ENCODE measurements around the gene DNAH17. TPM values are rescaled to one million over a fixed set of nuclear protein-coding genes. Genes with fewer than 3 reads are reported as not detected.

DNAH17 gene
- total and polyA plus RNA-seq, 2 of the 8 experiments (the other 6 are each of a cell fraction or from before 2014, with no cell fraction given), result 0.14 to 0.67 TPM

DNA sequence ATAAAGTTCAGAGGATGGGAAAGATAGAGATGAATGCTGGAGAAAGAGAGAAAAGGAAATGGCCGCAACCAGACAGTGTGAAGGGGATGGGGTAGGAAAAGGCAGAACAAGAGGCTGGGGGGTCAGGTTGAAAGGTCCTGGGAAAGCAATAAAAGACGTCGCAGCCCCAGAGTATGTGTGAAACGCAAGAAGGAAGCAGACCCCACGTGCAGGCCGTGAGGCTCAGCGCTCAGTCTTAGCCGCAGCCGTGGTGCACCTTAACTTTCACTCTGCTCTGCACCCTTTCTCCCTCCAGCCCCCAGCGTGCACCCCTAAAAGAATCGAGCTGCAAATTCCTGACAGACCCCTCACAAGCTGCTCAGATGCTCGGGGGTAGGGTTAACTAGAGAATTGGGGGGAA is 1.9 kb downstream of the DNAH17 start:
- H3K4ac ChIP-seq (replicated peaks; ENCODE audit: insufficient read length, low read depth, low read length), result no peak overlapping the region
- H2AK5ac ChIP-seq (ENCODE audit: low read depth, low read length), result no peak overlapping the region
- no peaks in the 10 kb centered on the region for H3K36me3 ChIP-seq (ENCODE audit: control insufficient read depth in 2 of 4, insufficient read depth in 4 of 4, low read length in 3 of 4)
- H3K4me3 ChIP-seq (ENCODE audit: extremely low read depth in 1 of 4, insufficient read depth in 2 of 4, low read depth in 3 of 4, low read length in 4 of 4), result no peak overlapping the region
- POLR2A ChIA-PET (ENCODE audit: partially characterized antibody), result no interaction called here
- no peak overlapping the region for H3K4me2 ChIP-seq (ENCODE audit: insufficient read depth in 1 of 2, low read depth in 2 of 2, low read length in 2 of 2)
- H3K56ac ChIP-seq (replicated peaks; ENCODE audit: insufficient read length, low read depth, low read length), result no peak overlapping the region
- H3K27ac ChIP-seq (ENCODE audit: low read depth, low read length), result no peak overlapping the region
- 0 out of 2 replicates have a peak overlapping the region, but pooled peaks have one; percentile 58 for H2AFZ ChIP-seq (ENCODE audit: low read length)
- H3K23me2 ChIP-seq (ENCODE audit: low read depth, low read length), result 0 out of 2 replicates have a peak, but pooled peaks cover 3% of the 10 kb centered on the region
- 72% methylated on average over 12 of the region's 12 CpGs; no CpG with 5 or more reads in 1 of the 2 experiments for WGBS, 2 experiments (ENCODE audit: extremely low coverage in 1 of 2, insufficient coverage in 1 of 2, insufficient read length in 1 of 2, insufficient replicate concordance in 2 of 2, low coverage in 1 of 2, low lambda C conversion rate in 2 of 2, missing lambda C conversion rate in 1 of 2)
- no peak overlapping the region for H4K5ac ChIP-seq (ENCODE audit: insufficient read length, low read depth, low read length)
- H2BK15ac ChIP-seq (ENCODE audit: low read length), result no peak overlapping the region
- no peak overlapping the region for H3K9ac ChIP-seq (replicated peaks in 1 of 4; ENCODE audit: extremely low read depth in 1 of 4, low read depth in 3 of 4, low read length in 3 of 4)
- peaks cover 0 to 6% (median 4%) of the 10 kb centered on the region in 4 experiments; a peak in 4 of 7 replicates for H3K4me1 ChIP-seq (replicated peaks in 1 of 4; ENCODE audit: control insufficient read depth in 3 of 4, insufficient read depth in 4 of 4, low read length in 3 of 4)
- no peak overlapping the region for H2BK5ac ChIP-seq (ENCODE audit: low read depth, low read length)
- no peak overlapping the region for H4K91ac ChIP-seq (replicated peaks; ENCODE audit: insufficient read length, low read length)
- DNase-seq (ENCODE audit: low read depth in 1 of 2, low spot score in 2 of 2) (no peak), FAIRE-seq (no peak)
- H3K79me2 ChIP-seq (ENCODE audit: control insufficient read depth in 1 of 2, insufficient read depth in 2 of 2, low read length in 2 of 2), result no peaks in the 10 kb centered on the region
- H3K79me1 ChIP-seq (ENCODE audit: low read depth, low read length), result no peaks in the 10 kb centered on the region
- no peak for TF ChIP-seq NANOG (IDR thresholded peaks at IDR 0.05; ENCODE audit: insufficient read depth, low read depth, low read length, poor library complexity, severe bottlenecking)
- no peak for TF ChIP-seq GABPA (IDR thresholded peaks at IDR 0.05; ENCODE audit: borderline replicate concordance, insufficient read depth, low read length)
- TF ChIP-seq, protein P1, sequence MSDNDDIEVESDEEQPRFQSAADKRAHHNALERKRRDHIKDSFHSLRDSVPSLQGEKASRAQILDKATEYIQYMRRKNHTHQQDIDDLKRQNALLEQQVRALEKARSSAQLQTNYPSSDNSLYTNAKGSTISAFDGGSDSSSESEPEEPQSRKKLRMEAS (IDR thresholded peaks at IDR 0.05), result peak; percentile 56; the same call in 1 of the 2 replicates
- TF ChIP-seq E2F6 (IDR thresholded peaks at IDR 0.05), result peak; percentile 53; the same call in 1 of the 2 replicates
- no peak overlapping the region for H2BK120ac ChIP-seq (replicated peaks; ENCODE audit: low read depth, low read length)
- H4K20me1 ChIP-seq (replicated peaks in 1 of 2; ENCODE audit: control insufficient read depth in 1 of 2, insufficient read depth in 2 of 2, low read length in 2 of 2), result no peaks in the 10 kb centered on the region
- no peaks in the 10 kb centered on the region for H3K9me3 ChIP-seq (ENCODE audit: insufficient read depth in 2 of 2, low read depth in 1 of 2, low read length in 1 of 2)
- H4K8ac ChIP-seq (ENCODE audit: extremely low read depth, insufficient read depth, low read length), result no peak overlapping the region
- H3K14ac ChIP-seq (ENCODE audit: insufficient read length), result no peak overlapping the region
- H3K23ac ChIP-seq (ENCODE audit: insufficient read length), result no peak overlapping the region
- CTCF ChIA-PET (ENCODE audit: partially characterized antibody), result interaction anchor here (1.2 to 10.2 kb wide), 2 partner anchors 16 to 78 kb away, joined by 4 to 56 read pairs; no protein-coding TSS in a partner anchor
- no peaks in the 10 kb centered on the region for H3K27me3 ChIP-seq (replicated peaks in 1 of 4; ENCODE audit: control insufficient read depth in 3 of 4, extremely low read depth in 1 of 4, insufficient read depth in 3 of 4, low read length in 3 of 4)
- H3K18ac ChIP-seq (ENCODE audit: extremely low read depth, low read length), result no peak overlapping the region; the same call in 1 of the 2 replicates
- no peak overlapping the region for H2BK12ac ChIP-seq (ENCODE audit: low read depth, low read length)
- no peak overlapping the region for H2BK20ac ChIP-seq (ENCODE audit: low read length)
